Ammon's horn (tissue), 1 donor: ENCODE data around the gene SYK.
"Not testable (repeated sequence)": the region's sequence is repeated elsewhere in the genome, so short reads cannot be mapped to it uniquely, and the experiment has no call there.

Experiments used
- DNase-seq: peaks from one replicate; pipeline ENCODE4 v3.0.0-alpha.2; 2016; ENCODE audit warnings: low spot score

Gene SYK

GRCh38 chr9:90801241-90801972 is at the start of gene SYK:
Gene SYK (plus strand): TSS chr9:90801819. CDS start chr9:90843899, 42,080 bp downstream.
- DNase-seq = peak; percentile 45

- peak; percentile 54 for DNase-seq
Measured at GRCh38 chr9:90755514-90756371, 45.9 kb upstream of the SYK start.

- not testable (repeated sequence) for DNase-seq
Measured at GRCh38 chr9:90760577-90760976, 41.0 kb upstream of the SYK start.

- DNase-seq = no peak
Measured at GRCh38 chr9:90766731-90767130, 34.9 kb upstream of the SYK start.

- no peak for DNase-seq
Measured at GRCh38 chr9:90767523-90768100, 34.0 kb upstream of the SYK start.

- peak; percentile 35 for DNase-seq
Measured at GRCh38 chr9:90770182-90770738, 31.4 kb upstream of the SYK start.

GRCh38 chr9:90770927-90771326 is 30.7 kb upstream of the SYK start:
- no peak for DNase-seq

GRCh38 chr9:90772386-90772785 is 29.2 kb upstream of the SYK start:
- DNase-seq = no peak

- no peak for DNase-seq
Measured at GRCh38 chr9:90773617-90774016, 28.0 kb upstream of the SYK start.

- no peak for DNase-seq
Measured at GRCh38 chr9:90774071-90774470, 27.5 kb upstream of the SYK start.

GRCh38 chr9:90774682-90775081 is 26.9 kb upstream of the SYK start:
- no peak for DNase-seq

- no peak for DNase-seq
Measured at GRCh38 chr9:90775657-90776056, 26.0 kb upstream of the SYK start.

GRCh38 chr9:90778746-90779145 is 22.9 kb upstream of the SYK start:
- no peak for DNase-seq

- no peak for DNase-seq
Measured at GRCh38 chr9:90783552-90783951, 18.1 kb upstream of the SYK start.

GRCh38 chr9:90783964-90784363 is 17.7 kb upstream of the SYK start:
- DNase-seq = no peak

- DNase-seq = no peak
Measured at GRCh38 chr9:90787771-90788460, 13.7 kb upstream of the SYK start.

- not testable (repeated sequence) for DNase-seq
Measured at GRCh38 chr9:90788527-90788926, 13.1 kb upstream of the SYK start.

GRCh38 chr9:90789408-90789807 is 12.2 kb upstream of the SYK start:
- no peak for DNase-seq

GRCh38 chr9:90789862-90790261 is 11.8 kb upstream of the SYK start:
- no peak for DNase-seq

- DNase-seq = not testable (repeated sequence)
Measured at GRCh38 chr9:90793024-90793423, 8.6 kb upstream of the SYK start.

- DNase-seq = no peak
Measured at GRCh38 chr9:90793729-90794128, 7.9 kb upstream of the SYK start.

- no peak for DNase-seq
Measured at GRCh38 chr9:90795084-90795483, 6.5 kb upstream of the SYK start.
